Uterus (tissue), 4 donors: ENCODE measurements around the gene MGRN1. TPM values are rescaled to one million over a fixed set of nuclear protein-coding genes. Genes with fewer than 3 reads are reported as not detected.

Experiments used
- DNase-seq, 2 donors: peaks; one replicate each; pipeline ENCODE4 v3.0.0-alpha.2; 2019 to 2020
- H3K27ac ChIP-seq, 2 donors: fragments of 200-600 bp; sonication (generic); 1 replicate in 1 of 2; 2 replicates in 1 of 2; pipeline ENCODE4 v1.5.1; 2016 to 2018
- H3K27me3 ChIP-seq, 2 donors: fragments of 200-600 bp; sonication (generic); one replicate each; pipeline ENCODE4 v1.5.1; 2018 to 2019; ENCODE audit warnings: control low read depth in 1 of 2
- H3K36me3 ChIP-seq, 2 donors: fragments of 200-600 bp; sonication (generic); one replicate each; pipeline ENCODE4 v1.5.1; 2019; ENCODE audit warnings: control low read depth in 1 of 2
- H3K4me1 ChIP-seq, 2 donors: fragments of 200-600 bp; sonication (generic); one replicate each; pipeline ENCODE4 v1.5.1; 2018 to 2019; ENCODE audit warnings: control low read depth in 1 of 2
- H3K4me3 ChIP-seq, 2 donors: fragments of 200-600 bp; sonication (generic); 1 replicate in 1 of 2; 2 replicates in 1 of 2; pipeline ENCODE4 v1.5.1; 2018 to 2019; ENCODE audit warnings: mild to moderate bottlenecking in 1 of 2
- H3K9me3 ChIP-seq, 2 donors: fragments of 200-600 bp; sonication (generic); one replicate each; pipeline ENCODE4 v1.5.1; 2019; ENCODE audit warnings: control low read depth in 1 of 2
- CTCF ChIP-seq, 4 experiments: fragments of 200-600 bp in 2 of 4; fragments of 450-650 bp in 2 of 4; sonication (generic) in 2 of 4; IDR thresholded peaks; one replicate each; pipeline ENCODE4 v1.5.1; 2016 to 2019; ENCODE audit warnings: antibody characterized with exemption in 4 of 4, mild to moderate bottlenecking in 2 of 4, moderate library complexity in 1 of 4
- POLR2A ChIP-seq, 2 donors: fragments of 450-650 bp; IDR thresholded peaks; one replicate each; pipeline ENCODE4 v1.6.1; 2016; ENCODE audit warnings: antibody characterized with exemption in 2 of 2, mild to moderate bottlenecking in 1 of 2, moderate library complexity in 1 of 2
- intact Hi-C: fragments of 100-400 bp; cut with DNase I; formaldehyde crosslinking; loops from one replicate; pipeline ENCODE4 v1.15.1; 2023; ENCODE audit warnings: low total_unique reads
- total RNA-seq, 4 donors: library from RNA; depleted of rRNA in 3 of 4; stranded (reverse); fragments of >200 nt in 3 of 4; gene quantifications; one replicate each; pipeline versions ENCODE4 v1.1.0 to v1.2.4, GENCODE V29; 2014 to 2023
- donor health status: DM: yes; HTN: yes; CAD: no.

MGRN1 gene
- total RNA-seq, 4 donors from 2014 or later: 19.0 to 107 (median 68.6) TPM

GRCh38 chr16:4580250-4580649, 44.4 kb upstream of the MGRN1 start:
- no peaks in the 10 kb centered on the region for H3K27me3 ChIP-seq
- no peaks in the 10 kb centered on the region for H3K36me3 ChIP-seq
- no peaks in the 10 kb centered on the region for H3K9me3 ChIP-seq
- no peak for DNase-seq
- no peaks in the 10 kb centered on the region for H3K4me1 ChIP-seq
- TF ChIP-seq POLR2A (IDR thresholded peaks at IDR 0.05) (no peak), CTCF (IDR thresholded peaks at IDR 0.05) (no peak)
- no peak overlapping the region for H3K4me3 ChIP-seq
- intact Hi-C loops: no loop called here
- H3K27ac ChIP-seq: no peak overlapping the region

DNA sequence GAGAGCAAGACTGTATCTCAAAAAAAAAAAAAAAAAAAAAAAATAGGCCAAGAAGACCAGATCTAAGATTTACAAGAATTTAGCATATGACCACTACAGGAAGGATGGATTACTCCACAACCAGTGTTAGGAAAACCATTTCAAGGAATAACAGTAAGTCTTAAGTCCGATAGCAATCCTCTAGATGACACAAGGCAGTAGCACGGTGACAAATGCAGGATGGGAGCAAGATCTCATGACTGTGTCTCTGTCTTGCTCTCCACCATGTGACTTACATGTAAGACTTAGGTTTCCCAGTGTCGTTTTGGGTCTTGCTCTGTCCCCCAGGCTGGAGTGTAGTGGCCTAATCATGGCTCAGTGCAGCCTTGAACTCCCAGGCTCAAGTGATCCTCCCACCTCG, 40.7 kb upstream of the MGRN1 start:
- H3K27me3 ChIP-seq: no peaks in the 10 kb centered on the region
- H3K36me3 ChIP-seq: no peaks in the 10 kb centered on the region
- DNase-seq: no peak
- intact Hi-C loops: no loop called here
- H3K27ac ChIP-seq: no peak overlapping the region
- TF ChIP-seq POLR2A (IDR thresholded peaks at IDR 0.05) (no peak), CTCF (IDR thresholded peaks at IDR 0.05) (no peak)
- H3K4me3 ChIP-seq: no peak overlapping the region
- no peaks in the 10 kb centered on the region for H3K4me1 ChIP-seq
- H3K9me3 ChIP-seq: no peaks in the 10 kb centered on the region

DNA sequence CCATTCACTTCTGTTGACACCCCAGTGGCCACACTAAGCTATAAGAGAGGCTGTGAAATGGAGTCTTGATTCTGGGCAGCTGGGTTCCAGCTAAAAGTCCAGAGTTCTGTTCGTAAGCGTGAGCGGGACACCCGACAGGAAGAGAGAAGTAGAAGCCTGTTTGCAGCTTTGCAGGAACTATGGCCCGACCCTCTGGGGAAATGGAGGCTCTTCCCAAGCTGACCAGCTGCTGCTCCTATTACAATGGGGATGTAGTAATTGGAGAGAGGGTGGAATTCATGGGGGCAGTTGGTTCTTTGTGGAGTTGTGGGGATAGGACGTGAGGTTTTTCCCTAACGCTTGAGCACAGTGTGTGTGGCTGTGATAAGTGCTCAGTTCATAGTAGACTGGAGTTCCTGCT, 38.3 kb upstream of the MGRN1 start:
- Histone ChIP-seq H3K9me3 (no peaks in the 10 kb centered on the region), H3K27ac (no peak overlapping the region), H3K36me3 (no peaks in the 10 kb centered on the region), H3K27me3 (no peaks in the 10 kb centered on the region), H3K4me3 (no peak overlapping the region), H3K4me1 (no peaks in the 10 kb centered on the region)
- intact Hi-C loops: no loop called here
- DNase-seq: no peak
- TF ChIP-seq CTCF (IDR thresholded peaks at IDR 0.05): no peak
- TF ChIP-seq POLR2A (IDR thresholded peaks at IDR 0.05): no peak

DNA sequence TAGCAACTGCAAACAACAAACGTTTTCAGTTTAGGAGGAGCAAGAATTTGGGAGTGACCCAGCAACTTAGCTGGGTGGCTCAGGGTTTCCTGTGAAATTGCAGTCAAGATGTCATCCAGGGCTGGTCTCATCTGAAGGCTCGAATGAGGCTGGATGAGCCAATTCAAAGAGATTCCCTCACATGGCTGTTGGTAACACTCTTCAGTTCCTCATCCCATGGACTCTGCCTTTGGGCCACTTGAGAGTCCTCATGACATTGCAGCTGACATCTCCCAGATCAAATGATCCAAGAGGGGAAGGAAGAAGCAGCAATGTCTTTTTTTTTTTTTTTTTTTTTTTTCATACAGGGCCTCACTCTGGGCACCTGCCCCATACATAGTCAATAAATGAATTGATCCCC, 36.2 kb upstream of the MGRN1 start:
- H3K36me3 ChIP-seq: no peaks in the 10 kb centered on the region
- intact Hi-C loops: no loop called here
- no peak overlapping the region for H3K27ac ChIP-seq
- no peak for TF ChIP-seq CTCF (IDR thresholded peaks at IDR 0.05)
- H3K9me3 ChIP-seq: no peaks in the 10 kb centered on the region
- DNase-seq: no peak
- no peaks in the 10 kb centered on the region for H3K4me1 ChIP-seq
- no peak overlapping the region for H3K4me3 ChIP-seq
- no peaks in the 10 kb centered on the region for H3K27me3 ChIP-seq

DNA sequence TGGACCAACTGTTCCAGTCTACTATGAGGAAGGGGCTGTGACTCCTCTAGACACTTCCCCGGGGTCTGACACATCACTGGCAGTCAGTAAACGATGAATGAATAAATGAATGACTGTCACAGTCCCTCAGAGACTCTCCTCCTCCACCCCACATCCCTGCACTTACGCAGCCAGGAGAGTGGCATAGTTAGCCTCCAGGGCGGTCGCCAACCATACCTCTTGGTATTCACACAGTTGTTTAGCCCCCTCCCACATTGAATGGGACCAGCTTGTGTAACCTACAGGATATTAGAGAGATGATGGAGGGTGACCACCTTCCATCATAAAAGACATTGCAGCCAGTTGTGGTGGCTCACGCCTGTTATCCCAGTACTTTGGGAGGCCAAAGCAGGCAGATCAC, 35.7 kb upstream of the MGRN1 start:
- no peaks in the 10 kb centered on the region for H3K9me3 ChIP-seq
- intact Hi-C loops: no loop called here

More for the DNA sequence above, 35.7 kb upstream of the MGRN1 start:
- no peak for DNase-seq
- Histone ChIP-seq H3K4me3 (no peak overlapping the region), H3K27me3 (no peaks in the 10 kb centered on the region), H3K36me3 (no peaks in the 10 kb centered on the region), H3K27ac (no peak overlapping the region), H3K4me1 (no peaks in the 10 kb centered on the region)
- TF ChIP-seq CTCF (IDR thresholded peaks at IDR 0.05): no peak
- no peak for TF ChIP-seq POLR2A (IDR thresholded peaks at IDR 0.05)
